NCI-H524 treated with DMSO at 0.1 percent for 48 hours (cell line): ENCODE measurements around the gene SNAPC1.

Experiments used
- DNase-seq: peaks from one replicate; lab custom pipeline; 2025; lab: John Stamatoyannopoulos, UW

SNAPC1 gene

DNA sequence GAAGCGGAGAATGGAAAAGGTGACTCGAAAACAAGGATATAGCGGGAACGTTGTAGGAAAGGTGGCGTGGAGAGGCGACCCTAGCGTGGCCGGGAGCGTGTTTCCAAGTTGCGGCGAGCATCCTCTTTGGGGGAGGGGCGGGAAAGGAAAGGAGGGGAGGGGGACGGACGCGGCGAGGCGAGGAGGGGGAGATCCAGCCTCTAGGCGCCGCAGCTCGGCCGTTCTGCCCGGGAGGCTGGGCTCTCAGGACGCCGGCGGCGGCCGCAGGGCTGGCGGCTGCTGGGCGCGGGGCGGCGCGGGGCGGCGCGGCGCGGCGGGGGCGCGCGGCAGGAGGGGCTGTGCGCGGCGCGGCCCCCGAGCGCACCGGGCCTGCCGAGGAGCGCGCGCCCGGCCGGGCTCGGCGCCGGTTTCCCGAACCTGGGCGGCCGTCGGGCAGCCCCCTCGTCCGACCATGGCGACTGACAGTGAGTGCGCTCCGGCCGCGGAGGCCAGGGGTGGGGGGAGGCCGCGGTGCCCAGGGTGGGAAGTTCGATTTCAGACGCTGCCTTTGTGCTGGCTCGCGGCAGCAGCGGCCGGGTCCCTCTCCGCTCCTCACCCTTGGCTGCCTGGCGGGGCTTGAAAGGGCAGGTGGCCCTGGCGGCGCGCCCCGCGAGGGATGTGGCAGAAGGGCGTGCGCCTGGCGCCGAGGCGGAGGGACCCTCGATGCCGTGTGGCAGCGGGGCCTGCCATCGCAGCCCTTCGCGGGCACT, 50.3 kb downstream of the SNAPC1 start, which contains the start of gene SYT16:
SYT16 (plus strand) TSS at position 357 of the 749 bp plus-strand sequence.
- DNase-seq, result peak; percentile 38

DNA sequence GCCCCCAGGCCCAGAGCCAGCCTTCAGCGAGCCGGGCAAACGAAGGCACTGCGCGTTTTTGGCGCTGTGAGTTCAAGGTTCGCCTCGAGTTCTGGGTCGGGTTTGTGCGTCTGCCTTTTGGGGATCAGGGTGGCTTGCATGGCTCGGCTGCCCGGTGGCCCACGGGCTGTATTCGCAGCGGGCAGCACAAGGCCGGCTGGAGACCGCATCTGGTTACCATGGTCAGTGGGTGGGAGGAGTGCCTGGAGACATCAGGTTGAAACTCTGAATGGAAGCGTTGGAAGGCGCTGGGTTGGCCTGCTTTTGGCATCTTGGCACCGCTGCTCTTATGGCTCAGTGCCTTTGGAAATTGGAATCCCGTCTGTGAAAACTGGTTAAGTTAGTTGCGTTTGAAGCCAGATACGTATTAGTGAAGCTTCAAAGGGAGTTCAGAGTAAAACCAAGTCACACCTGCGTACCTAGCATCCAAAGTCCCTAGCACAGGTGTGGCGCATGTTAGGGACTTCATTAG, 50.9 kb downstream of the SNAPC1 start:
- no peak for DNase-seq

DNA sequence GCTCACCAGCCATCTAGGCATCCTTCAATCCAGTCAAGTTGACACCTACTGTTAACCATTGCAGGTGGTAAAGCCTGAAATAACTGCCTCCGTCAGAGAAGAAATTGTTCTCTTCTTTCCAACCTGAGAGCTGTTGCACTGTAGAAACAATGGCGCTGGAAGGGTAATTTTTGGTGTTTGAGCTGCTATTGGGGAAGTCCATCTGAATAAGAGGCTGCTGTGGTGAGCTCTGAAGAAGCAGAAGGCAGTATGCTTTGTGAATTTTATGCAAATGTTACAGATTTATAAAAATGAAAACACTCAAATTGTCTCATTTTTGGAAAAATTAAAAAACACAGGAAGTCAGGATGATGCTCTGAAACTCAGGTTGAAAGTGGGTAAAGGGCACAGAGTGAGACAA, 60.2 kb downstream of the SNAPC1 start:
- no peak for DNase-seq

DNA sequence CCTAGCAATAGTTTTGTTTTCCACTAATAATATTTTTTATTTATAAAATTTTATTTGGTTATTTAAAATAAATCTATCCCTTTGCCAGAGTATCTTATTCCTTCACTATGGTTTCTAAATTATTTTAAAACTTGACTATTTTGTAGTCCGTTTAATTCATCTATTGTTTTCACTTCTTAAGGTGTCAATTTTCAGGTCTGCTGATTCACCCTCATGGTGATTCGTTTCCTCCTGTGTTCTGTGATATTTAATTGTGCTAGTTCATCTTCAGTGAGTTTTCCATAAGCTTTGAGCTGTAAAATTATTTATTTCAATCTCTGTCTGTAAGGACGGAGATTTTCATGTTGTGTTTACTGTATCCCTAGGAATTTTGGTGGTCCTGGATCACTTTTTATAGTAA, 70.6 kb downstream of the SNAPC1 start:
- DNase-seq, result no peak

- no peak for DNase-seq
These were observed 74.0 kb downstream of the SNAPC1 start for GRCh38 chr14:61836184-61836583.

DNA sequence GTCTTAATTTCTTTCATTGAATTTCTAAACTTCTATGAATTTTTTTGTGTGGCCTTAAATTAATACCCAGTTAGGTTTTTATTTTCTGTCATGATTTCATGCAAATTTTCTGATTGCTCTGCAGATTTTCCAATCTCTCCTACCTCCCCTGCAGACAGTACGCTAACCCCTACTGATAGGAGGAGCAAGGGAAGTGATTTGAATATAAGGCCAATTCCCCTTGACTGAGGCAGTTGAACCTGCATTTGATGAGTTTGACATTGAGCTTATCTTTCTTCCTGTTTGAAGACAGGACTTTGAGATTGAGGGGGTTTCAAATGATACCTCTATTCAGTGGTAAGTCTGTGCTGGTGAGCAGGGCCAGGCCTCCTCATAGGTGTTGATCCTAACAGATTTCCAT, 74.6 kb downstream of the SNAPC1 start:
- no peak for DNase-seq

DNA sequence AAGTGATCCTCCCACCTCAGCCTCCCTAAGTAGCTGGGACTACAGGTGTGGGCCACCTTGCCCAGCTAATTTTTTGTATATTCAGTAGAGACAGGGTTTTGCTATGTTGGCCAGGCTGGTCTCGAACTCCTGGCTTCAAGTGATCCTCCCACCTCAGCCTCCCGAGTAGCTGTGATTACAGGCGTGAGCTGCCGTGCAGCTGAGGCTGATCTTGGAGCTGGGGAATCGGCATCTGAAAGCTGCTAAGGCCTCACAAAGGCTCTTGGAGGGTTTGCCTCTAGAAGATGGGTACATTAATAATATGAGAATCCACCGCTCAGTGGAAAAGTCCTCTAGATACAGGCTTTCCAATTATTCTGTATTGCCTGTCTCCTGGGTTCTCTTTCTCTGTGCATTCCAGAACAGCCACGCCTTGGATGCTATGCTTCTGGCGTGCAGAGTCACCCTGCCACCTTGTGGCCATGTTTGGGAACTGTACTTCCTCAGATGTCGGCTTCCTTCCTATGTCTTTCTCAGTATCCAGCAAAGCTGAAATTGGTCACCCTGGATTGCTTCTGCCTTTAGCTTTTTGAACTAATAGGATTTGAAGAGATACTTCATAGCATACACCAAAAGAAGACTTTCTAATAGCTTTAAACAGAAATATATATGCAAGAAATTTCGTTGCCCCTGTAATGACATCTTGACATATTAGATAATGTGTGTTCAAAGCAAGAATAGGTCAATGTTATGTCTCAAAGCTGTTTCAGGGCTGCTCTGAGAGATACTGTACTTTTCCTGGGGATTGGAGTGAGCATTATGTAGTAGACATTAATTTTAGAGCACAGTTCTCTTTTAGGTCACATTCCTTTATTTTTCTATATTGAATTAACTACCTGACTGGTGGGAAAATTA, 75.4 kb downstream of the SNAPC1 start:
- DNase-seq, result peak; percentile 20

GRCh38 chr14:61838661-61839245, 76.5 kb downstream of the SNAPC1 start:
- no peak for DNase-seq

GRCh38 chr14:61839507-61839906, 77.3 kb downstream of the SNAPC1 start:
- no peak for DNase-seq

- DNase-seq, result no peak
These were observed 78.9 kb downstream of the SNAPC1 start for GRCh38 chr14:61841145-61841544.
